Endothelial cell of umbilical vein (primary cell): ENCODE measurements around the gene TMC6. TPM values are rescaled to one million over a fixed set of nuclear protein-coding genes. Genes with fewer than 3 reads are reported as not detected.

Experiments used
- BruUV-seq: library from RNA; stranded (reverse); fragments of 400-500 nt; replicated peaks from 2 replicates; lab custom pipeline; 2021; lab: Mats Ljungman, UMichigan
- CTCF ChIA-PET: fragments of 300-600, 350-600 bp; sonication (Branson Sonifier 250); formaldehyde crosslinking; loops from one replicate; lab custom pipeline; 2021; ENCODE audit warnings: antibody characterized with exemption, inconsistent platforms; lab: Charles Lee
- POLR2A ChIA-PET: fragments of 300-600, 350-600 bp; sonication (Branson Sonifier 250); formaldehyde crosslinking; loops from one replicate; lab custom pipeline; 2021; ENCODE audit warnings: antibody characterized with exemption, inconsistent platforms; lab: Charles Lee
- DNase-seq: peaks from one replicate; pipeline ENCODE4 v3.0.0-alpha.2; 2011; ENCODE audit warnings: low read depth, low spot score
- FAIRE-seq: peaks from 2 replicates; lab custom pipeline; 2011; peaks lifted over from hg19 to GRCh38; lab: Jason Lieb, UNC
- H2AFZ ChIP-seq: 2 replicates; pipeline ENCODE4 v1.6.0; 2012; ENCODE audit warnings: low read depth, low read length, control low read depth, inconsistent platforms
- H3K27ac ChIP-seq: 2 replicates; pipeline ENCODE4 v1.5.1; 2011; ENCODE audit warnings: low read depth, mild to moderate bottlenecking, control low read depth, low read length, moderate library complexity; ENCODE audit not compliant: insufficient read depth
- H3K27me3 ChIP-seq, 2 experiments: 2 replicates each; pipeline versions ENCODE4 v1.6.0 to v1.6.1; 2011; ENCODE audit warnings: low read length in 2 of 2, mixed read lengths in 1 of 2; ENCODE audit not compliant: control insufficient read depth in 2 of 2, insufficient read depth in 2 of 2
- H3K36me3 ChIP-seq, 2 experiments: 2 replicates in 1 of 2; 3 replicates in 1 of 2; pipeline ENCODE4 v1.5.1; 2011; ENCODE audit warnings: low read length in 2 of 2, mild to moderate bottlenecking in 1 of 2, moderate library complexity in 1 of 2; ENCODE audit not compliant: control insufficient read depth in 2 of 2, insufficient read depth in 2 of 2; ENCODE audit errors: extremely low read depth in 1 of 2
- H3K4me1 ChIP-seq: 3 replicates; pipeline ENCODE4 v1.5.1; 2011; ENCODE audit warnings: mild to moderate bottlenecking, low read length; ENCODE audit not compliant: control insufficient read depth, insufficient read depth; ENCODE audit errors: extremely low read depth
- H3K4me2 ChIP-seq: 2 replicates; pipeline ENCODE4 v1.6.1; 2011; ENCODE audit warnings: low read length, control low read depth, mixed read lengths; ENCODE audit not compliant: insufficient read depth
- H3K4me3 ChIP-seq, 3 experiments: fragments of 200-600 bp in 1 of 3; sonication (generic), shearing (Covaris generic) in 1 of 3; replicated peaks in 1 of 3; 2 replicates each; pipeline ENCODE4 v1.5.1; 2011 to 2016; ENCODE audit warnings: control low read depth in 3 of 3, low read length in 3 of 3, mild to moderate bottlenecking in 2 of 3, inconsistent platforms in 1 of 3, low read depth in 1 of 3, moderate library complexity in 1 of 3; ENCODE audit not compliant: insufficient read depth in 1 of 3
- H3K79me2 ChIP-seq: 2 replicates; pipeline ENCODE4 v1.6.0; 2012; ENCODE audit warnings: low read length, inconsistent platforms; ENCODE audit not compliant: control insufficient read depth, insufficient read depth
- H3K9ac ChIP-seq: replicated peaks from 2 replicates; pipeline ENCODE3; 2011; ENCODE audit warnings: low read length, control low read depth; ENCODE audit not compliant: insufficient read depth; ENCODE audit errors: extremely low read depth
- H3K9me1 ChIP-seq: replicated peaks from 3 replicates; pipeline ENCODE4 v1.6.0; 2011; ENCODE audit warnings: mild to moderate bottlenecking, low read length; ENCODE audit not compliant: control insufficient read depth, insufficient read depth; ENCODE audit errors: extremely low read depth
- H3K9me3 ChIP-seq: replicated peaks from 2 replicates; pipeline ENCODE4 v1.5.1; 2012; ENCODE audit warnings: low read length, inconsistent platforms; ENCODE audit not compliant: control insufficient read depth, insufficient read depth
- H4K20me1 ChIP-seq: replicated peaks from 2 replicates; pipeline ENCODE3; 2011; ENCODE audit warnings: mild to moderate bottlenecking, low read length; ENCODE audit not compliant: control insufficient read depth, insufficient read depth; ENCODE audit errors: extremely low read depth
- EZH2 ChIP-seq: IDR thresholded peaks from 2 replicates; pipeline ENCODE4 v1.6.1; 2012; ENCODE audit warnings: borderline replicate concordance, low read depth, mild to moderate bottlenecking, moderate library complexity, low read length, inconsistent platforms; ENCODE audit not compliant: severe bottlenecking
- GATA2 ChIP-seq: IDR thresholded peaks from 2 replicates; pipeline ENCODE4 v1.7.0; 2011; ENCODE audit warnings: low read depth, mild to moderate bottlenecking, moderate library complexity, mixed read lengths, low read length; ENCODE audit not compliant: insufficient read length, insufficient read depth
- JUN ChIP-seq: IDR thresholded peaks from 2 replicates; pipeline ENCODE4 v1.6.1; 2011; ENCODE audit warnings: borderline replicate concordance, low read depth; ENCODE audit not compliant: insufficient read length, insufficient read depth
- MYC ChIP-seq: IDR thresholded peaks from one replicate; pipeline ENCODE4 v1.6.1; 2011; ENCODE audit warnings: mild to moderate bottlenecking, low read depth, low read length
- POLR2A ChIP-seq: IDR thresholded peaks from 2 replicates; pipeline ENCODE4 v1.6.1; 2012; ENCODE audit warnings: low read depth, mild to moderate bottlenecking, control low read depth, low read length
- POLR2AphosphoS5 ChIP-seq: IDR thresholded peaks from 2 replicates; pipeline ENCODE4 v1.6.1; 2012; ENCODE audit warnings: low read depth, mild to moderate bottlenecking, control low read depth, low read length, moderate library complexity; ENCODE audit not compliant: insufficient read depth
- dilution Hi-C: fragments of 300-500 bp; cut with MboI; formaldehyde crosslinking; loops from one replicate; pipeline ENCODE4 v1.15.0; 2019; ENCODE audit warnings: low sequenced_read_pairs; ENCODE audit not compliant: extremely low pct_ligation_motif_present
- intact Hi-C: fragments of 100-400 bp; cut with micrococcal nuclease; formaldehyde crosslinking; loops from one replicate; pipeline ENCODE4 v1.10.0; 2022
- polyA plus RNA-seq, 4 experiments: library from polyadenylated mRNA; depleted of rRNA in 3 of 4; stranded (reverse) in 3 of 4; unstranded in 1 of 4; fragments of >200 nt; gene quantifications; 2 replicates each; pipeline versions ENCODE4 v1.2.1 to v1.2.3, GENCODE V29; 2011 to 2012; ENCODE audit warnings: missing spikeins in 1 of 4
- total RNA-seq: library from RNA; stranded (reverse); gene quantifications from 2 replicates; pipeline ENCODE4 v1.2.3, GENCODE V29; 2021
- TF ChIP-seq, protein P1 (sequence below): IDR thresholded peaks from 2 replicates; pipeline ENCODE4 v1.6.1; 2011; ENCODE audit not compliant: insufficient read depth, insufficient read length
- TF ChIP-seq, protein P2 (sequence below), 2 donors: IDR thresholded peaks; 1 replicate in 1 of 2; 2 replicates in 1 of 2; pipeline ENCODE4 v1.5.1; 2011; ENCODE audit warnings: low read length in 2 of 2, mild to moderate bottlenecking in 2 of 2, moderate library complexity in 2 of 2, control low read depth in 1 of 2, inconsistent platforms in 1 of 2, low read depth in 1 of 2; ENCODE audit not compliant: insufficient read depth in 1 of 2; ENCODE audit errors: extremely low read depth in 1 of 2

TMC6 gene
- total and polyA plus RNA-seq, 2 donors (not counting 3 experiments of a cell fraction or from before 2014, with no cell fraction given) = 23.2 to 72.4 TPM

DNA sequence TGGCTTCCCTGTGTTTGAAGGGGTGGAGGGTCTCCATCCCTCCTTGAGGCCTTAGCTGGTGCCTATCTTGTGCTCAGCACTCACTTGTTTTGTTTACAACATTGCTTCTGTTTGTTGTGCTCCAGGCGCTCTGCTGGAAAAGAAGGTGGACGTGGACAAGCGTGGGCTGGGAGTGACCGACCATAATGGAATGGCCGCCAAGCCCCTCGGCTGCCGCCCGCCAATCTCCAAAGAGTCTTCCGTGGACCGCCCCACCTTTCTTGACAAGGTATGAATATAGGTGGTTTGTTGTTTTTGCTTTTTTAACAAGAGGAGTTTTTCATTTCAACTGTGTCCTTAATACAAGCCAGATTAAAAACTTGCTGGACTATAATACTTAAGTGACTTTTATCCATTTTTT is 53.5 kb downstream of the TMC6 start:
- DNase-seq (no peak), FAIRE-seq (no peak)
- intact Hi-C loops = no loop called here
- H3K4me1 ChIP-seq = no peaks in the 10 kb centered on the region
- no peak overlapping the region for H3K4me2 ChIP-seq
- no peak for TF ChIP-seq EZH2
- TF ChIP-seq JUN = no peak
- no peak for TF ChIP-seq POLR2AphosphoS5
- no peak for TF ChIP-seq MYC
- no peak for TF ChIP-seq GATA2
- TF ChIP-seq, protein P1, sequence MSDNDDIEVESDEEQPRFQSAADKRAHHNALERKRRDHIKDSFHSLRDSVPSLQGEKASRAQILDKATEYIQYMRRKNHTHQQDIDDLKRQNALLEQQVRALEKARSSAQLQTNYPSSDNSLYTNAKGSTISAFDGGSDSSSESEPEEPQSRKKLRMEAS = no peak
- TF ChIP-seq, protein P2, sequence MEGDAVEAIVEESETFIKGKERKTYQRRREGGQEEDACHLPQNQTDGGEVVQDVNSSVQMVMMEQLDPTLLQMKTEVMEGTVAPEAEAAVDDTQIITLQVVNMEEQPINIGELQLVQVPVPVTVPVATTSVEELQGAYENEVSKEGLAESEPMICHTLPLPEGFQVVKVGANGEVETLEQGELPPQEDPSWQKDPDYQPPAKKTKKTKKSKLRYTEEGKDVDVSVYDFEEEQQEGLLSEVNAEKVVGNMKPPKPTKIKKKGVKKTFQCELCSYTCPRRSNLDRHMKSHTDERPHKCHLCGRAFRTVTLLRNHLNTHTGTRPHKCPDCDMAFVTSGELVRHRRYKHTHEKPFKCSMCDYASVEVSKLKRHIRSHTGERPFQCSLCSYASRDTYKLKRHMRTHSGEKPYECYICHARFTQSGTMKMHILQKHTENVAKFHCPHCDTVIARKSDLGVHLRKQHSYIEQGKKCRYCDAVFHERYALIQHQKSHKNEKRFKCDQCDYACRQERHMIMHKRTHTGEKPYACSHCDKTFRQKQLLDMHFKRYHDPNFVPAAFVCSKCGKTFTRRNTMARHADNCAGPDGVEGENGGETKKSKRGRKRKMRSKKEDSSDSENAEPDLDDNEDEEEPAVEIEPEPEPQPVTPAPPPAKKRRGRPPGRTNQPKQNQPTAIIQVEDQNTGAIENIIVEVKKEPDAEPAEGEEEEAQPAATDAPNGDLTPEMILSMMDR (IDR thresholded peaks at IDR 0.05; ENCODE audit: extremely low read depth in 1 of 2, insufficient read depth in 1 of 2, low read depth in 1 of 2, low read length in 2 of 2) = no peak
- TF ChIP-seq POLR2A = no peak
- no peaks in the 10 kb centered on the region for H3K9me3 ChIP-seq
- H3K27me3 ChIP-seq = no peaks in the 10 kb centered on the region
- no peak overlapping the region for H2AFZ ChIP-seq
- H3K9me1 ChIP-seq = no peaks in the 10 kb centered on the region
- H3K79me2 ChIP-seq = no peaks in the 10 kb centered on the region
- ChIA-PET CTCF (no interaction called here), POLR2A (no interaction called here)
- dilution Hi-C loops = no loop called here
- no peak overlapping the region for H3K27ac ChIP-seq
- peaks cover 11 to 35% of the 10 kb centered on the region in 2 experiments for H3K36me3 ChIP-seq
- H3K4me3 ChIP-seq = no peak overlapping the region
- no peak overlapping the region for H3K9ac ChIP-seq
- no peaks in the 10 kb centered on the region for H4K20me1 ChIP-seq
- no TSS peak for BruUV-seq
